Measurements from ENCODE around the gene ZXDA.
"Not testable (repeated sequence)": the region's sequence is repeated elsewhere in the genome, so short reads cannot be mapped to it uniquely, and the experiment has no call there.

DNA sequence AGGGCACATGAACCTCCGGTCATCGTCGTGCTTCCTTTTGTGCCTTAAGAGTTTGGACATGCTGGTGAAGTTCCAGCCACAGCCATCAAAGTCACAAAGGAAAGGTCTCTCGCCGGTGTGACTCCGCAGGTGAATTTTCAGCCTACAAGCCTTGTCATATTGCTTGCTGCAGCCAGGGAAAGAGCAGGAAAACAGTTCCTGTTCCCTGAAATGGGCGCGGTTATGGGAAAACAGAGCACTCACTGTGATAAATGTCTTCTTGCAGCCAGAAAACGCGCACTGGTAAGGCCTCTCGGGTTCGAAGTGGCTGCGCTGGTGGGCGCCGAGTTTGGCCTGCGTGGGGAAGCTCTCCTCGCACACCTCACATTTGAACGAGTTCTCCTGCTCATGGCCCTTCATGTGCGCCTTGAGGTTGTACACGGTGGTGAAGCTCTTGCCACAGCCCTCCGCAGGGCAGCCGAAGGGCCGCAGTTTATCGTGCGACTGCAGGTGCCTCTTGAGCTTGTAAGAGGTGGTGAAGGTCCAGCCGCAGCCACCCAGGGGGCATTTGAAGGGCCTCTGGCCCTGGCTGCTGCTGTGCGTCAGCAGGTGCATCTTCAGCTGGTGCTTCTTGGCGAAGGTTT, 1.2 kb downstream of the ZXDA start:
- not testable (repeated sequence) for TF ChIP-seq CTCF (IDR thresholded peaks at IDR 0.05; ENCODE audit: poor library complexity); EZH2 (IDR thresholded peaks at IDR 0.05; ENCODE audit: borderline replicate concordance); EZH2phosphoT487 (IDR thresholded peaks at IDR 0.05; ENCODE audit: low read depth, severe bottlenecking, unreplicated experiment)

Measured in hepatocyte (in vitro differentiated cells).